GM10266 (cell line): ENCODE measurements around the gene FTO.

Source experiments
- DNase-seq: peaks from one replicate; pipeline ENCODE4 v3.0.0; 2012; ENCODE audit errors: extremely low spot score
- CTCF ChIP-seq: IDR thresholded peaks from 2 replicates; pipeline ENCODE4 v1.5.1; 2012; ENCODE audit warnings: mild to moderate bottlenecking, low read depth; ENCODE audit not compliant: control insufficient read depth, insufficient read depth; ENCODE audit errors: missing control alignments

FTO gene

DNA sequence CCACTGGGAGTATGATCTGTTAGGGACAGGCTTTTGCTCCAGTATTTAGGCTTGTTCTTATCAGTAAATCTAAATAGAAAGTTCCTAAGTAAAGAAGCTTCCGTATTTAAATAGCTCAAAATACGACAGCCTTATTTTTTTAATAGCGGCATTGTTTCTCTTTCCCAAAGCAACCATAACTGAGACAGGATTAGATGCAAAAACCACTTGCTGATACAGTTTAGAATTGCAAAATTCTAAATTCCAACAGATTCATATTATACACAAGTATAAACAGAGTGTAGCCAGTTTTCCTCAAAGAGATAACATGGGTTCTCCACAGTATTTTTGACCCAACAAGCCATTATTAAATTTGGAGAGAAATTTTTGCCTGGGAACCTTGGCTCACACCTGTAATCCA lies 276.7 kb downstream of the FTO start:
- no peak for TF ChIP-seq CTCF
- DNase-seq, result no peak

DNA sequence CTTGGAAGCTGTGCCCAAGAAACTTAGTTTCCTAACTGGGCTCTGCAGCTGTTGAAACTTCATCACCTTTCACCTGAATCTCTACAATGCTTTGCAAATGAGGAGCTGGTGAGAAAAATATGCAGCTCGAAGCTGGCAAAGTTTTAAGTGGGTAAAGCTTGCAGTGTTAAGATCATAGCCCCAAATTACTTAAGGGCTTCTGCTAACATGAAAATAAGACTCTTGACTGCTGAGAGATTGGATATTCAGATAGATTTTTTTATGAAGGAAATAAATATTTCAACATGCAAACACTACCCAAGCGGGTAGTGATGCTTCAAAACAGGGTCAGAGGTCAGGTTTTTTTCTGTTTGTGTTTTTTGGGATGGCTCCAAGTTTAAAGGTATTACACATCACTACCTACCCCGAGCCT lies 278.7 kb downstream of the FTO start:
- TF ChIP-seq CTCF, result no peak
- no peak for DNase-seq

DNA sequence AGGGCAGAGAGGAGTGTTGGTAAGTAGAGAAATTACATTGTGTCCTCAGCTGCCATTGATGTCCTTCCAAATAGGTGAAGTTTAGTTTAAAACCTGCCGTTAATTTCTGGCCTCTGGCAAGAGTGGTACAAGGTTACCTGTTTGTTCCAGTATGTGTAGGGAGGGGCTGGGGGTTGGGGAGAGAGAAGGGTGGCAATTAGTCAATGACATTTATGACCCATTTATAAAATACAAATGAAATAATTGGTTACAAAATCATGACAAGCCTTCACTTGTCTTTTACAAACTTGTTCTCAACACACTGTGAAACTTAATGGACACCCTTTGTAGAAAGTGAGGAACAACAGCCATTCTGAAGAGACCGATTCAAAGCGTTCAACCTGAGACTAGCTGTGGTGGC lies 281.0 kb downstream of the FTO start:
- DNase-seq, result no peak
- TF ChIP-seq CTCF, result no peak

GRCh38 chr16:53985861-53986260 lies 281.9 kb downstream of the FTO start:
- no peak for TF ChIP-seq CTCF

GRCh38 chr16:53986793-53987192 lies 282.8 kb downstream of the FTO start:
- no peak for TF ChIP-seq CTCF
- DNase-seq, result no peak

More at GRCh38 chr16:53985861-53986260, 281.9 kb downstream of the FTO start:
- no peak for DNase-seq

GRCh38 chr16:53988136-53988535 lies 284.2 kb downstream of the FTO start:
- no peak for DNase-seq
- TF ChIP-seq CTCF, result no peak

- TF ChIP-seq CTCF, result no peak
- DNase-seq, result no peak
These were observed 285.6 kb downstream of the FTO start for GRCh38 chr16:53989597-53989996.
